Measurements from ENCODE around the gene NDST1. TPM values are rescaled to one million over a fixed set of nuclear protein-coding genes. Genes with fewer than 3 reads are reported as not detected.

NDST1 gene
- total and polyA plus RNA-seq, 10 of the 15 experiments (the other 5 are each of a cell fraction or from before 2014, with no cell fraction given) = 0.20 to 53.5 (median 12.9) TPM

DNA sequence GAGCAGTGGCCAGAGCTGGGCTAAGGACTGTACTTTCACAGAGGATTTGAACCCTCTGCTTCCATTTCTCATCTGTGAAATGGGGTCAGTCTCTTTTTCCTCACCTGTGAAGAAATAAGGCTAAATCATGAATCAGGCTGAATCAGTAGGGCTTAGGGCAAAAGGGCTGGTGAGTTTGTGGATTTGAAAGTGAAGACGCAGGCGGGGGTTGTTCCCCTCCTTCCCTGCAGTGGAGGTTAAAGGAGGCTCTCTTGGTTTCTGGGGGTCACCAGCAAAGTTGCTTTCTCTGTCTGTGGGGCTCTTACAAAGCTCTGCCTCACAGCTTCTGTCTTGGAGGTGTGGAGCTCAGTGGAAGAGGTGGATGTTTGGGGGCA is 17.6 kb upstream of the NDST1 start:
- DNase-seq (ENCODE audit: low read depth, low spot score) (no peak), FAIRE-seq (no peak), ATAC-seq (peak; percentile 2)
- H3K4me2 ChIP-seq (ENCODE audit: control insufficient read depth, insufficient read depth) = peak overlapping the region; percentile 88
- WGBS (ENCODE audit: insufficient coverage, insufficient replicate concordance, low lambda C conversion rate, missing lambda C conversion rate) = 84% methylated on average over 2 of the region's 2 CpGs
- no peak overlapping the region for H2AFZ ChIP-seq (ENCODE audit: control insufficient read depth, low read depth, low read length)
- 0 out of 2 replicates have a peak overlapping the region, but pooled peaks have one; percentile 36 for H3K9ac ChIP-seq (ENCODE audit: control insufficient read depth, insufficient read depth, low read length)
- BruUV-seq (replicated peaks) = no TSS peak
- H3K79me2 ChIP-seq (ENCODE audit: control insufficient read depth, insufficient read depth, low read length) = peaks cover 61% of the 10 kb centered on the region
- peak overlapping the region; percentile 88 for H3K4me3 ChIP-seq
- ChIA-PET RAD21 (ENCODE audit: unreplicated experiment) (interaction anchor here (1.0 to 10.2 kb wide), 10 partner anchors 8 to 136 kb away, joined by 3 to 143 read pairs (median 5); no protein-coding TSS in a partner anchor), POLR2A (interaction anchor here (0.6 to 2.6 kb wide), 9 partner anchors 8 to 79 kb away, joined by 3 to 25 read pairs (median 5); partner anchors contain the start of gene CD74), SMC1A (ENCODE audit: uncharacterized antibody, unreplicated experiment) (interaction anchor here (1.0 to 6.5 kb wide), 12 partner anchors 9 to 210 kb away, joined by 3 to 65 read pairs (median 6); no protein-coding TSS in a partner anchor), CTCF (interaction anchor here (0.7 to 8.4 kb wide), 21 partner anchors 9 to 211 kb away, joined by 3 to 132 read pairs (median 4); partner anchors contain the start of genes CD74, RBM22 and RPS14)
- H3K27me3 ChIP-seq (replicated peaks in 1 of 2; ENCODE audit: control insufficient read depth in 2 of 2, insufficient read depth in 2 of 2, low read length in 1 of 2) = no peaks in the 10 kb centered on the region
- in situ Hi-C loops (cut with MboI) = no loop called here
- peaks cover 42% of the 10 kb centered on the region for H3K4me1 ChIP-seq (ENCODE audit: control insufficient read depth, insufficient read depth, low read length)
- peaks cover 0 to 4% of the 10 kb centered on the region in 2 experiments; a peak in 2 of 4 replicates for H3K36me3 ChIP-seq (ENCODE audit: control insufficient read depth in 2 of 2, insufficient read depth in 2 of 2, low read length in 1 of 2)
- TF ChIP-seq, protein P1, sequence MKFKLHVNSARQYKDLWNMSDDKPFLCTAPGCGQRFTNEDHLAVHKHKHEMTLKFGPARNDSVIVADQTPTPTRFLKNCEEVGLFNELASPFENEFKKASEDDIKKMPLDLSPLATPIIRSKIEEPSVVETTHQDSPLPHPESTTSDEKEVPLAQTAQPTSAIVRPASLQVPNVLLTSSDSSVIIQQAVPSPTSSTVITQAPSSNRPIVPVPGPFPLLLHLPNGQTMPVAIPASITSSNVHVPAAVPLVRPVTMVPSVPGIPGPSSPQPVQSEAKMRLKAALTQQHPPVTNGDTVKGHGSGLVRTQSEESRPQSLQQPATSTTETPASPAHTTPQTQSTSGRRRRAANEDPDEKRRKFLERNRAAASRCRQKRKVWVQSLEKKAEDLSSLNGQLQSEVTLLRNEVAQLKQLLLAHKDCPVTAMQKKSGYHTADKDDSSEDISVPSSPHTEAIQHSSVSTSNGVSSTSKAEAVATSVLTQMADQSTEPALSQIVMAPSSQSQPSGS (IDR thresholded peaks at IDR 0.05; ENCODE audit: low read length) = no peak
- TF ChIP-seq EED (IDR thresholded peaks at IDR 0.05; ENCODE audit: low read depth) (no peak), IKZF1 (conservative IDR thresholded peaks at IDR 0.05) (peak; percentile 27; the same call in 1 of the 2 replicates), MTA3 (IDR thresholded peaks at IDR 0.05; ENCODE audit: borderline replicate concordance, low read length) (0 out of 2 replicates have a peak, but pooled peaks have one; percentile 18), DPF2 (IDR thresholded peaks at IDR 0.05) (peak; percentile 32; the same call in 1 of the 2 replicates), MTA2 (IDR thresholded peaks at IDR 0.05; ENCODE audit: low read depth) (peak; percentile 4; the same call in 1 of the 2 replicates)
- TF ChIP-seq, protein P2, sequence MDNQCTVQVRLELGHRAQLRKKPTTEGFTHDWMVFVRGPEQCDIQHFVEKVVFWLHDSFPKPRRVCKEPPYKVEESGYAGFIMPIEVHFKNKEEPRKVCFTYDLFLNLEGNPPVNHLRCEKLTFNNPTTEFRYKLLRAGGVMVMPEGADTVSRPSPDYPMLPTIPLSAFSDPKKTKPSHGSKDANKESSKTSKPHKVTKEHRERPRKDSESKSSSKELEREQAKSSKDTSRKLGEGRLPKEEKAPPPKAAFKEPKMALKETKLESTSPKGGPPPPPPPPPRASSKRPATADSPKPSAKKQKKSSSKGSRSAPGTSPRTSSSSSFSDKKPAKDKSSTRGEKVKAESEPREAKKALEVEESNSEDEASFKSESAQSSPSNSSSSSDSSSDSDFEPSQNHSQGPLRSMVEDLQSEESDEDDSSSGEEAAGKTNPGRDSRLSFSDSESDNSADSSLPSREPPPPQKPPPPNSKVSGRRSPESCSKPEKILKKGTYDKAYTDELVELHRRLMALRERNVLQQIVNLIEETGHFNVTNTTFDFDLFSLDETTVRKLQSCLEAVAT (IDR thresholded peaks at IDR 0.05) = 0 out of 2 replicates have a peak, but pooled peaks have one; percentile 6
- TF ChIP-seq, protein P3, sequence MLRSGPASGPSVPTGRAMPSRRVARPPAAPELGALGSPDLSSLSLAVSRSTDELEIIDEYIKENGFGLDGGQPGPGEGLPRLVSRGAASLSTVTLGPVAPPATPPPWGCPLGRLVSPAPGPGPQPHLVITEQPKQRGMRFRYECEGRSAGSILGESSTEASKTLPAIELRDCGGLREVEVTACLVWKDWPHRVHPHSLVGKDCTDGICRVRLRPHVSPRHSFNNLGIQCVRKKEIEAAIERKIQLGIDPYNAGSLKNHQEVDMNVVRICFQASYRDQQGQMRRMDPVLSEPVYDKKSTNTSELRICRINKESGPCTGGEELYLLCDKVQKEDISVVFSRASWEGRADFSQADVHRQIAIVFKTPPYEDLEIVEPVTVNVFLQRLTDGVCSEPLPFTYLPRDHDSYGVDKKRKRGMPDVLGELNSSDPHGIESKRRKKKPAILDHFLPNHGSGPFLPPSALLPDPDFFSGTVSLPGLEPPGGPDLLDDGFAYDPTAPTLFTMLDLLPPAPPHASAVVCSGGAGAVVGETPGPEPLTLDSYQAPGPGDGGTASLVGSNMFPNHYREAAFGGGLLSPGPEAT (IDR thresholded peaks at IDR 0.05; ENCODE audit: low read depth) = 0 out of 2 replicates have a peak, but pooled peaks have one; percentile 49
- intact Hi-C loops (cut with micrococcal nuclease; ENCODE audit: unreplicated experiment) = no loop called here
- no peaks in the 10 kb centered on the region for H4K20me1 ChIP-seq (ENCODE audit: control insufficient read depth, insufficient read depth)
- peak overlapping the region; percentile 72 for H3K27ac ChIP-seq (ENCODE audit: control insufficient read depth, insufficient read depth)
- H3K9me3 ChIP-seq (replicated peaks; ENCODE audit: control insufficient read depth, insufficient read depth, low read length) = no peaks in the 10 kb centered on the region

Data from GM12878 (cell line).